Testis (tissue), 3 donors: Measurements from ENCODE around the gene GNA14. TPM values are rescaled to one million over a fixed set of nuclear protein-coding genes. Genes with fewer than 3 reads are reported as not detected.

Experiments used
- DNase-seq: peaks from one replicate; pipeline ENCODE4 v3.0.0-alpha.2; 2019
- H3K27ac ChIP-seq, 2 donors: fragments of 200-600 bp; sonication (generic); one replicate each; pipeline ENCODE4 v1.5.1; 2019
- H3K27me3 ChIP-seq: fragments of 200-600 bp; sonication (generic); one replicate; pipeline ENCODE4 v1.5.1; 2019
- H3K36me3 ChIP-seq: fragments of 200-600 bp; sonication (generic); one replicate; pipeline ENCODE4 v1.5.1; 2017; ENCODE audit warnings: low read depth; ENCODE audit errors: missing control alignments
- H3K4me1 ChIP-seq: fragments of 200-600 bp; sonication (generic); one replicate; pipeline ENCODE4 v1.5.1; 2019
- H3K4me3 ChIP-seq, 2 donors: fragments of 200-600 bp; sonication (generic); one replicate each; pipeline ENCODE4 v1.5.1; 2017 to 2019
- H3K9me3 ChIP-seq: fragments of 200-600 bp; sonication (generic); one replicate; pipeline ENCODE4 v1.5.1; 2017
- CTCF ChIP-seq, 3 experiments: fragments of 450-650 bp in 2 of 3; fragments of 200-600 bp in 1 of 3; sonication (generic) in 1 of 3; IDR thresholded peaks; one replicate each; pipeline ENCODE4 v1.5.1; 2016 to 2019; ENCODE audit warnings: antibody characterized with exemption in 3 of 3, mild to moderate bottlenecking in 2 of 3, moderate library complexity in 1 of 3
- POLR2A ChIP-seq: fragments of 450-650 bp; IDR thresholded peaks from one replicate; pipeline ENCODE4 v1.6.1; 2017; ENCODE audit warnings: antibody characterized with exemption, mild to moderate bottlenecking, moderate library complexity
- WGBS, 2 donors: methylation state at CpG; one replicate each; pipeline ENCODE4 v1.1.5; 2018; 5-methylcytosine and 5-hydroxymethylcytosine counted together
- intact Hi-C: fragments of 100-400 bp; cut with DNase I; formaldehyde crosslinking; loops from one replicate; pipeline ENCODE4 v1.15.1; 2023; ENCODE audit warnings: low total_unique reads
- polyA plus RNA-seq: library from polyadenylated mRNA; stranded (reverse); fragments of 350-450 nt; fragmentation: Illumina TruSeq; extraction: RNeasy Lipid Tissue Mini Kit (QIAGEN cat#74804); gene quantifications from one replicate; pipeline ENCODE4 v1.2.3, GENCODE V29; 2014; ENCODE audit warnings: low read depth, low replicate concordance; ENCODE audit not compliant: insufficient read depth
- total RNA-seq, 2 donors: library from RNA; depleted of rRNA; stranded (reverse); fragments of >200 nt; gene quantifications; one replicate each; pipeline ENCODE4 v1.2.3, GENCODE V29; 2016

GNA14 gene
- total and polyA plus RNA-seq, 3 donors from 2014 or later = 3.1 to 4.4 (median 4.3) TPM

DNA sequence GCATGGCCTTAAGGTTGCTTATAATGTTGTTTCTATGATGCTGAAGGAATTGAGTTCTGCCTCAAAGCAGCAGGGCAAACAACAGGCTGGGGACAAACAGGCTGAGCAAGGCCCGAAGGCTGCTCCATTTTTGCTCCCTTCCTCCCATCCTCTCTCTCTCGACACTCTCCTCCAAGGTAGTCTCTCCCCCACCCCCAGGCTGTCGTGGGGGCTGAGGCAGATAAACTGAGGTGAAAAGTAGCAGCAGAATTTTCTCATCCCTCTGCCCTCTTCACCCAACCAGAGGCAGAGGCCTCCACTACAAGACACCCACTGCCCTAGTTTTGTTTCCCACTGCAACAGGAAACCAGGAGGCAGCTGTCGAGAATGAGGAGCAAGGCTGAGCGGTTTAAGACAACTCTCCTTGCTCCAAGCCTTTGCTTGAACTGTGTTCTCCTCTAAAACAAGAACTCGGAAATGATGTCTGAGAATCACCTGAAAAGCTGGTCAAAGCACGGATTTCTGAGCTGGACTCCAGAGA lies 13.5 kb upstream of the GNA14 start:
- intact Hi-C loops = no loop called here
- no peak for TF ChIP-seq CTCF (IDR thresholded peaks at IDR 0.05)
- DNase-seq = no peak
- Histone ChIP-seq H3K9me3 (no peaks in the 10 kb centered on the region), H3K27ac (no peak overlapping the region), H3K27me3 (no peaks in the 10 kb centered on the region), H3K4me1 (no peaks in the 10 kb centered on the region), H3K4me3 (no peak overlapping the region), H3K36me3 (no peaks in the 10 kb centered on the region)
- WGBS, 2 donors = 84 to 96% methylated on average over 7 of the region's 7 CpGs

DNA sequence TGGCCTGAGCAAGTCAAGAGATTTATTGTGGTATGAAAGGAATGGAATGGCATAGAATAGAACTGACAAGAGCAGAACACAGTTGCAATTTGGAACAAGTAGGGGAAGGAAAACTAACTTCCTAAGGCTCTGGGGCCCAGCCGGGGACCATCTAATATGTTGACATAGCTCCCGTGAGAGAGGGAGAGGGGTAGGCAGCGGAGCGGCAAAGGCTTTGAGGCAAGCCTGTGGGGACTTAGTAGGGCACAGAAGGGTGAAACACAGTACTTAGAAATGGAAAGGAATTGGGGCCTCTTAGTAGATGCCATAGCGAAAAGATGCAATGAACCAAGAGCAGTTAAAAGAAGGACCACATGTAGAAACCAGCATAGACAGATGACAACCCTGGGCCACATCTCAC lies 11.8 kb upstream of the GNA14 start:
- Histone ChIP-seq H3K4me1 (no peaks in the 10 kb centered on the region), H3K4me3 (no peak overlapping the region), H3K36me3 (no peaks in the 10 kb centered on the region), H3K27ac (no peak overlapping the region), H3K27me3 (no peaks in the 10 kb centered on the region), H3K9me3 (no peaks in the 10 kb centered on the region)
- WGBS, 2 donors = 93 to 97% methylated on average over 5 of the region's 5 CpGs
- no peak for DNase-seq
- intact Hi-C loops = no loop called here
- TF ChIP-seq CTCF (IDR thresholded peaks at IDR 0.05) (no peak), POLR2A (no peak)

GRCh38 chr9:77651203-77651602 lies 3.1 kb upstream of the GNA14 start:
- no peak overlapping the region for H3K27ac ChIP-seq
- no peak for TF ChIP-seq CTCF (IDR thresholded peaks at IDR 0.05)
- no peak for TF ChIP-seq POLR2A
- intact Hi-C loops = no loop called here
- H3K4me3 ChIP-seq = no peak overlapping the region
- no peak for DNase-seq
- no peaks in the 10 kb centered on the region for H3K27me3 ChIP-seq
- H3K9me3 ChIP-seq = no peaks in the 10 kb centered on the region
- 90 to 95% methylated on average over 3 of the region's 3 CpGs for WGBS, 2 donors
- H3K36me3 ChIP-seq = no peaks in the 10 kb centered on the region
- H3K4me1 ChIP-seq = no peaks in the 10 kb centered on the region

DNA sequence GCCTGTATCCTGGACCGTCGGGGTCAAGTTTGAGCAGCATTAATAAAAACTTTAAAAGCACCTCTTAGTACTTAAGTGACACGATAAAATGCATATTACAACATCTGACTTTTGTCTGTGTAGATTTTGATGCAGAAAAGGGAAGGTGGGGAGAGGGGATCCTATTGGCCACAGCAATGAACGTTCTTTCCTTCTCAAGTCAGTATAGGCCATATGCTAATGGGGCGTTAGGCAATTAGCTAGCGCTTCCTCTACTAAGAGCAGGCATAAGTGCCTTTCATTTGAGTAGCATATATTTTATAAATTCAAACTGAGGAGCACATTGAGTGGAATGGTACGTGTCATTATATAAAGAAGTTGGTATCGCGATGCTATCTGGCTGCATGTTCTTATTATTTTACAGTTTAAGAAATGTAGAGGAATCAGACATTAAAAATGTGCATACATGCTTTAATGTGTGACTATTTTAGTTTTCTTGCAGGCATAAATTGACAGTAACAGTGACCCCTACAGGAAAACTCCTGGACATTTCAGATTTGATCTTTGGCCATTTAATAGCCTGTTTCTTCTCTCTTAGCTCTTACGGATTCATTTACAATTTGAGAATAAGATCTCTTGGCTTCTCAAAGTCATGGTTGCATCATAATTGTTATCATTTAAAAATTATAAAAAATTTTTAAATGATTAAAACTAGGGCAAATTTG lies 1.1 kb upstream of the GNA14 start:
- Histone ChIP-seq H3K27ac (no peak overlapping the region), H3K27me3 (no peaks in the 10 kb centered on the region), H3K9me3 (no peaks in the 10 kb centered on the region), H3K4me3 (peak overlapping the region; percentile 49 to 56), H3K36me3 (no peaks in the 10 kb centered on the region), H3K4me1 (no peaks in the 10 kb centered on the region)
- no peak for DNase-seq
- intact Hi-C loops = no loop called here
- no peak for TF ChIP-seq POLR2A
- TF ChIP-seq CTCF (IDR thresholded peaks at IDR 0.05) = peak in 2 of 3 experiments; percentile 24 to 25
- WGBS, 2 donors = 35 to 46% methylated on average over 10 of the region's 10 CpGs
